Uterus (tissue), 4 donors: ENCODE results near the gene RNF214. TPM values are rescaled to one million over a fixed set of nuclear protein-coding genes. Genes with fewer than 3 reads are reported as not detected.

Source experiments
- DNase-seq, 2 donors: peaks; one replicate each; pipeline ENCODE4 v3.0.0-alpha.2; 2019 to 2020
- H3K27ac ChIP-seq, 2 donors: fragments of 200-600 bp; sonication (generic); 1 replicate in 1 of 2; 2 replicates in 1 of 2; pipeline ENCODE4 v1.5.1; 2016 to 2018
- H3K27me3 ChIP-seq, 2 donors: fragments of 200-600 bp; sonication (generic); one replicate each; pipeline ENCODE4 v1.5.1; 2018 to 2019; ENCODE audit warnings: control low read depth in 1 of 2
- H3K36me3 ChIP-seq, 2 donors: fragments of 200-600 bp; sonication (generic); one replicate each; pipeline ENCODE4 v1.5.1; 2019; ENCODE audit warnings: control low read depth in 1 of 2
- H3K4me1 ChIP-seq, 2 donors: fragments of 200-600 bp; sonication (generic); one replicate each; pipeline ENCODE4 v1.5.1; 2018 to 2019; ENCODE audit warnings: control low read depth in 1 of 2
- H3K4me3 ChIP-seq, 2 donors: fragments of 200-600 bp; sonication (generic); 1 replicate in 1 of 2; 2 replicates in 1 of 2; pipeline ENCODE4 v1.5.1; 2018 to 2019; ENCODE audit warnings: mild to moderate bottlenecking in 1 of 2
- H3K9me3 ChIP-seq, 2 donors: fragments of 200-600 bp; sonication (generic); one replicate each; pipeline ENCODE4 v1.5.1; 2019; ENCODE audit warnings: control low read depth in 1 of 2
- POLR2A ChIP-seq, 2 donors: fragments of 450-650 bp; IDR thresholded peaks; one replicate each; pipeline ENCODE4 v1.6.1; 2016; ENCODE audit warnings: antibody characterized with exemption in 2 of 2, mild to moderate bottlenecking in 1 of 2, moderate library complexity in 1 of 2
- intact Hi-C: fragments of 100-400 bp; cut with DNase I; formaldehyde crosslinking; loops from one replicate; pipeline ENCODE4 v1.15.1; 2023; ENCODE audit warnings: low total_unique reads
- total RNA-seq, 4 donors: library from RNA; depleted of rRNA in 3 of 4; stranded (reverse); fragments of >200 nt in 3 of 4; gene quantifications; one replicate each; pipeline versions ENCODE4 v1.1.0 to v1.2.4, GENCODE V29; 2014 to 2023
- TF ChIP-seq, protein P1 (sequence below), 4 experiments: fragments of 200-600 bp in 2 of 4; fragments of 450-650 bp in 2 of 4; sonication (generic) in 2 of 4; IDR thresholded peaks; one replicate each; pipeline ENCODE4 v1.5.1; 2016 to 2019; ENCODE audit warnings: antibody characterized with exemption in 4 of 4, mild to moderate bottlenecking in 2 of 4, moderate library complexity in 1 of 4
- donor health status: DM: yes; HTN: yes; CAD: no.

The RNF214 gene
- total RNA-seq, 4 donors from 2014 or later = 4.4 to 38.6 (median 11.4) TPM

- intact Hi-C loops = no loop called here
- no peaks in the 10 kb centered on the region for H3K27me3 ChIP-seq
- no peak overlapping the region for H3K4me3 ChIP-seq
- H3K27ac ChIP-seq = no peak overlapping the region
- TF ChIP-seq POLR2A (IDR thresholded peaks at IDR 0.05) = no peak
- TF ChIP-seq, protein P1, sequence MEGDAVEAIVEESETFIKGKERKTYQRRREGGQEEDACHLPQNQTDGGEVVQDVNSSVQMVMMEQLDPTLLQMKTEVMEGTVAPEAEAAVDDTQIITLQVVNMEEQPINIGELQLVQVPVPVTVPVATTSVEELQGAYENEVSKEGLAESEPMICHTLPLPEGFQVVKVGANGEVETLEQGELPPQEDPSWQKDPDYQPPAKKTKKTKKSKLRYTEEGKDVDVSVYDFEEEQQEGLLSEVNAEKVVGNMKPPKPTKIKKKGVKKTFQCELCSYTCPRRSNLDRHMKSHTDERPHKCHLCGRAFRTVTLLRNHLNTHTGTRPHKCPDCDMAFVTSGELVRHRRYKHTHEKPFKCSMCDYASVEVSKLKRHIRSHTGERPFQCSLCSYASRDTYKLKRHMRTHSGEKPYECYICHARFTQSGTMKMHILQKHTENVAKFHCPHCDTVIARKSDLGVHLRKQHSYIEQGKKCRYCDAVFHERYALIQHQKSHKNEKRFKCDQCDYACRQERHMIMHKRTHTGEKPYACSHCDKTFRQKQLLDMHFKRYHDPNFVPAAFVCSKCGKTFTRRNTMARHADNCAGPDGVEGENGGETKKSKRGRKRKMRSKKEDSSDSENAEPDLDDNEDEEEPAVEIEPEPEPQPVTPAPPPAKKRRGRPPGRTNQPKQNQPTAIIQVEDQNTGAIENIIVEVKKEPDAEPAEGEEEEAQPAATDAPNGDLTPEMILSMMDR (IDR thresholded peaks at IDR 0.05) = no peak
- no peaks in the 10 kb centered on the region for H3K36me3 ChIP-seq
- H3K4me1 ChIP-seq = no peaks in the 10 kb centered on the region
- DNase-seq = peak in 1 of 2 donors; percentile 13
- H3K9me3 ChIP-seq = no peaks in the 10 kb centered on the region
Observed at GRCh38 chr11:117189941-117190544, 42.4 kb upstream of the RNF214 start.

DNA sequence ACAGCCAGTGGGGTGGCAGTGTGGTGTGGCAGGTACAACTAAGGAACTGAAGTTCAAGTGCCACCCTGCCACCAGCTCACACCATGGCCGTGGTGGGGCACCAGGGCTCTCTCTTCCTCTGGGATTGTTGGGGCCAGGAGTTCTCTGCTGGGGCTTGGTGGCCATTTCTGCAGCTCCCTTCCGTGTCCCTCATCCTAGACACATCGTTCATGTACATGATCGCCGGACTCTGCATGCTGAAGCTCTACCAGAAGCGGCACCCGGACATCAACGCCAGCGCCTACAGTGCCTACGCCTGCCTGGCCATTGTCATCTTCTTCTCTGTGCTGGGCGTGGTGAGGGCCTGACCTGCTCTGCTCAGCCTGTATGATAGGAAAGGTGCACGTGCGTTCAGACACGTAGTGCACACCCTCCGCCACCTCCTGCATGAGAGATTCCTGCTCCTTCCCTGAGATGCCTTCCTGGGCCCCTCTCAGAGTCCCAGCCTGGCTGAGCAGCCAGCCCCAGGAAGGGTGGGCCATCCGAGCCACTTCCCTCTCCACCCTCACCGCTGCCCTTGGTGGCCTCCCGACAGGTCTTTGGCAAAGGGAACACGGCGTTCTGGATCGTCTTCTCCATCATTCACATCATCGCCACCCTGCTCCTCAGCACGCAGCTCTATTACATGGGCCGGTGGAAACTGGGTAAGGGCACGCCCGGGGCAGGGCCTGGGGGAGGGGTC, 40.6 kb upstream of the RNF214 start:
- no peak overlapping the region for H3K27ac ChIP-seq
- intact Hi-C loops = no loop called here
- no peak for TF ChIP-seq POLR2A (IDR thresholded peaks at IDR 0.05)
- TF ChIP-seq, protein P1 (IDR thresholded peaks at IDR 0.05) = no peak
- H3K4me3 ChIP-seq = no peak overlapping the region
- H3K27me3 ChIP-seq = no peaks in the 10 kb centered on the region
- no peaks in the 10 kb centered on the region for H3K4me1 ChIP-seq
- DNase-seq = peak in 1 of 2 donors; percentile 13
- H3K36me3 ChIP-seq = no peaks in the 10 kb centered on the region
- H3K9me3 ChIP-seq = no peaks in the 10 kb centered on the region

DNA sequence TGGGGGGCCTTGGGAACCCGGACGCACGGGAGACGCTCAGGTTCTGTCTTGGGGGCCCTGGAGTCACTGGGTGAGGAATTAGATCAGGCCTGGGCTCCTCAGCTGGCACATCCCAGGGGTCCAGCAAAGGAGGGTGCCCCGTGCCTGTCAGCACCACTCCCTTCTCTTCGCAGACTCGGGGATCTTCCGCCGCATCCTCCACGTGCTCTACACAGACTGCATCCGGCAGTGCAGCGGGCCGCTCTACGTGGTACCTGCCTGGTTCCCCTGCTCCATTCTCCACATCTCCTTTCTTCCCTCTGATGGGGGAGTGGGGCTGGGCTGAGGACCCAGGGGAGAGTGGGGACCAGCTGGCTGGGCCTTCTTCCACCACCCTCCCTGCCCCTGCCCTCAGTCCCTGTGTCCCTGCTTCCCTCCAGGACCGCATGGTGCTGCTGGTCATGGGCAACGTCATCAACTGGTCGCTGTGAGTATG, 40.0 kb upstream of the RNF214 start:
- intact Hi-C loops = no loop called here
- Histone ChIP-seq H3K36me3 (no peaks in the 10 kb centered on the region), H3K9me3 (no peaks in the 10 kb centered on the region), H3K4me1 (no peaks in the 10 kb centered on the region), H3K27ac (no peak overlapping the region), H3K27me3 (no peaks in the 10 kb centered on the region), H3K4me3 (no peak overlapping the region)
- DNase-seq = peak in 1 of 2 donors; percentile 12
- no peak for TF ChIP-seq POLR2A (IDR thresholded peaks at IDR 0.05)
- TF ChIP-seq, protein P1 (IDR thresholded peaks at IDR 0.05) = no peak

DNA sequence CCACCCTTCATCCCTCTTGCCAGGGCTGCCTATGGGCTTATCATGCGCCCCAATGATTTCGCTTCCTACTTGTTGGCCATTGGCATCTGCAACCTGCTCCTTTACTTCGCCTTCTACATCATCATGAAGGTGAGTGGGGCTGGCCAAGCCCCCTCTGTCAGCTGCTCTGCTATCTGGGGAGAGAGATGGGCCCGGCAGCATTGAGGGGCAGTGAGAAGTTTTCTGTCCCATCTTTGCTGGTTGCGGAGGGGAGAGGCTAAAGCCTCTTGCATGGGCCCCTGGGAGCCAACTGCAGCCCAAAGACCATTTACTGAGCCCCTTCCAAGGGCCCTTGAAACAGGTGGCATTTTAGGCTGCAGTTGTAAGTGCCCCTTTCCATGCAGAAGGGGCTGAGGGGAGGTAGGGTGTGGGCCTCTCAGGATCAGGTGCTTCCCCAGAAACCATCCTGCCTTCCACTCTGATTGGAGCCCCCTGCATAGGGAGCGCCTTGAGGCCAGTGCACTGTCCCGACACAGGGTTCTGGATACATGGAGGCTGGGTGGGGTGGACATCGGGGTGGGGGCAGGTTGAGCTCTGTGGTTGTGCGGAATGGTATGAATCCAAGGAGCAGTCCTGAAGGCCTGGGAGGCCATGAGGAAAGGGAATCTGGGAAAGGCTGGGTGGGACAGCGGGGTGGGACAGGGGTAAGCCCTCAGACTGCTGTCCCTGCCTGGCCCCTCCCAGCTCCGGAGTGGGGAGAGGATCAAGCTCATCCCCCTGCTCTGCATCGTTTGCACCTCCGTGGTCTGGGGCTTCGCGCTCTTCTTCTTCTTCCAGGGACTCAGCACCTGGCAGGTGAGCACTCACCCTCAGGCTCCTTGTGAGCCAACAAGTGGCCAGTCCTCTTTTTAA, 39.1 kb upstream of the RNF214 start:
- Histone ChIP-seq H3K36me3 (no peaks in the 10 kb centered on the region), H3K27ac (no peak overlapping the region), H3K4me1 (no peaks in the 10 kb centered on the region), H3K27me3 (no peaks in the 10 kb centered on the region), H3K9me3 (no peaks in the 10 kb centered on the region), H3K4me3 (no peak overlapping the region)
- no peak for TF ChIP-seq POLR2A (IDR thresholded peaks at IDR 0.05)
- TF ChIP-seq, protein P1 (IDR thresholded peaks at IDR 0.05) = no peak
- intact Hi-C loops = no loop called here
- DNase-seq = peak in 1 of 2 donors; percentile 17
